Mammary epithelial cell (primary cell): ENCODE data around the gene GNB5.

Experiments
- CTCF ChIP-seq, 2 donors: IDR thresholded peaks in 1 of 2; conservative IDR thresholded peaks in 1 of 2; 2 replicates each; pipeline ENCODE4 v1.5.1; 2011 to 2012; ENCODE audit warnings: inconsistent platforms in 2 of 2, low read length in 2 of 2, mild to moderate bottlenecking in 2 of 2, control low read depth in 1 of 2, low read depth in 1 of 2; ENCODE audit not compliant: insufficient read depth in 1 of 2; ENCODE audit errors: extremely low read depth in 1 of 2
- EZH2 ChIP-seq: IDR thresholded peaks from 2 replicates; pipeline ENCODE4 v1.6.1; 2012; ENCODE audit warnings: low read length, inconsistent platforms, borderline replicate concordance

- TF ChIP-seq CTCF (conservative IDR thresholded peaks at IDR 0.05 in 1 of 2, IDR thresholded peaks at IDR 0.05 in 1 of 2; ENCODE audit: extremely low read depth in 1 of 2, insufficient read depth in 1 of 2, low read depth in 1 of 2, low read length in 2 of 2) (no peak), EZH2 (no peak)
Measured at GRCh38 chr15:52234596-52235541, 43.7 kb upstream of the GNB5 start.
